HCT116 (cell line): Measurements from ENCODE around the gene TCP10L. TPM values are rescaled to one million over a fixed set of nuclear protein-coding genes. Genes with fewer than 3 reads are reported as not detected.

Source experiments
- ATAC-seq: fragments of 200-7000 bp; cut with Tn5 transposase; 2 replicates; pipeline ENCODE4 v1.9.1; 2020; ENCODE audit warnings: mild to moderate bottlenecking, moderate library complexity
- BruUV-seq: library from RNA; stranded (reverse); fragments of 400-500 nt; replicated peaks from 2 replicates; lab custom pipeline; 2021; lab: Mats Ljungman, UMichigan
- CTCF ChIA-PET: fragments of 300-600 bp; sonication (Branson Sonifier 250); formaldehyde crosslinking; loops from one replicate; lab custom pipeline; 2021; ENCODE audit warnings: antibody characterized with exemption; lab: Charles Lee
- POLR2A ChIA-PET: fragments of 300-600, 350-600 bp; sonication (Branson Sonifier 250); formaldehyde crosslinking; loops from one replicate; lab custom pipeline; 2021; ENCODE audit warnings: antibody characterized with exemption; lab: Charles Lee
- RAD21 ChIA-PET, 2 experiments: fragments of 300-600 bp; sonication (Branson Sonifier 250); formaldehyde crosslinking; loops; one replicate each; lab custom pipeline; 2023; ENCODE audit warnings: low total read pairs in 2 of 2; ENCODE audit not compliant: uncharacterized antibody in 2 of 2, unreplicated experiment in 2 of 2, low non-redundant PET in 1 of 2; lab: Charles Lee
- DNase-seq: peaks from one replicate; pipeline ENCODE4 v3.0.0-alpha.2; 2010; ENCODE audit warnings: low read depth, low spot score
- H2AFZ ChIP-seq: fragments of 200-600 bp; shearing (Covaris generic), sonication (generic); 2 replicates; pipeline ENCODE4 v1.6.1; 2017; ENCODE audit warnings: low read depth, mixed run types, mixed read lengths, antibody characterized with exemption, low read length; ENCODE audit not compliant: poor library complexity, severe bottlenecking
- H3K27ac ChIP-seq: 2 replicates; pipeline ENCODE4 v1.5.1; 2012; ENCODE audit warnings: low read depth, low read length
- H3K27me3 ChIP-seq: fragments of 200-600 bp; sonication (generic); 2 replicates; pipeline ENCODE4 v1.6.1; 2016; ENCODE audit warnings: mixed run types, low read length, mixed read lengths; ENCODE audit not compliant: insufficient read depth
- H3K36me3 ChIP-seq, 2 experiments: fragments of 200-500 bp in 1 of 2; fragments of 200-600 bp in 1 of 2; sonication (Bioruptor generic) in 1 of 2; sonication (generic) in 1 of 2; 2 replicates each; pipeline versions ENCODE4 v1.5.1 to v1.6.1; 2014 to 2016; ENCODE audit warnings: low read length in 2 of 2, inconsistent platforms in 1 of 2, mixed read lengths in 1 of 2, mixed run types in 1 of 2; ENCODE audit not compliant: insufficient read depth in 2 of 2, control insufficient read depth in 1 of 2
- H3K4me1 ChIP-seq, 2 experiments: fragments of 200-600 bp in 1 of 2; sonication (generic) in 1 of 2; 2 replicates each; pipeline versions ENCODE4 v1.5.1 to v1.6.1; 2012 to 2017; ENCODE audit warnings: low read length in 2 of 2, inconsistent platforms in 1 of 2, mild to moderate bottlenecking in 1 of 2, mixed read lengths in 1 of 2, mixed run types in 1 of 2, moderate library complexity in 1 of 2; ENCODE audit not compliant: insufficient read depth in 2 of 2, control insufficient read depth in 1 of 2
- H3K4me2 ChIP-seq: fragments of 200-600 bp; sonication (generic); 2 replicates; pipeline ENCODE4 v1.6.1; 2017; ENCODE audit warnings: mixed run types, low read length, mixed read lengths
- H3K4me3 ChIP-seq, 2 experiments: fragments of 200-600 bp in 1 of 2; sonication (generic) in 1 of 2; replicated peaks in 1 of 2; 2 replicates each; pipeline ENCODE4 v1.5.1; 2011 to 2016; ENCODE audit warnings: low read length in 2 of 2, control low read depth in 1 of 2, low read depth in 1 of 2, mild to moderate bottlenecking in 1 of 2, mixed read lengths in 1 of 2, mixed run types in 1 of 2
- H3K79me2 ChIP-seq: fragments of 200-600 bp; sonication (generic); 2 replicates; pipeline ENCODE4 v1.6.1; 2017; ENCODE audit warnings: mild to moderate bottlenecking, mixed run types, low read length, moderate library complexity, mixed read lengths; ENCODE audit not compliant: insufficient read depth
- H3K9ac ChIP-seq: fragments of 200-600 bp; sonication (generic); 2 replicates; pipeline ENCODE4 v1.6.1; 2016; ENCODE audit warnings: low read length, mixed read lengths
- H3K9me2 ChIP-seq: fragments of 200-600 bp; sonication (generic), shearing (Covaris generic); 2 replicates; pipeline ENCODE4 v1.6.1; 2017; ENCODE audit warnings: mixed run types, mild to moderate bottlenecking, moderate library complexity; ENCODE audit not compliant: insufficient read depth
- H3K9me3 ChIP-seq, 2 experiments: fragments of 200-500 bp in 1 of 2; fragments of 200-600 bp in 1 of 2; sonication (Bioruptor generic) in 1 of 2; sonication (generic) in 1 of 2; 2 replicates each; pipeline ENCODE4 v1.6.1; 2014 to 2017; ENCODE audit warnings: low read length in 2 of 2, mixed read lengths in 2 of 2, inconsistent platforms in 1 of 2, low read depth in 1 of 2, mild to moderate bottlenecking in 1 of 2, mixed run types in 1 of 2, moderate library complexity in 1 of 2; ENCODE audit not compliant: control insufficient read depth in 1 of 2, insufficient read depth in 1 of 2
- H4K20me1 ChIP-seq: fragments of 200-600 bp; sonication (generic), shearing (Covaris generic); 2 replicates; pipeline ENCODE4 v1.6.1; 2017; ENCODE audit warnings: mixed run types, mild to moderate bottlenecking, moderate library complexity; ENCODE audit not compliant: insufficient read depth
- ATF3 ChIP-seq: IDR thresholded peaks from 2 replicates; pipeline ENCODE4 v1.6.1; 2012
- CEBPB ChIP-seq: IDR thresholded peaks from 2 replicates; pipeline ENCODE4 v1.6.1; 2012; ENCODE audit warnings: low read depth
- EGR1 ChIP-seq: IDR thresholded peaks from 2 replicates; pipeline ENCODE4 v1.6.1; 2012; ENCODE audit warnings: low read depth
- ELF1 ChIP-seq: IDR thresholded peaks from 2 replicates; pipeline ENCODE4 v1.6.1; 2012; ENCODE audit warnings: low read depth, borderline replicate concordance
- EZH2phosphoT487 ChIP-seq: fragments of 200-600 bp; IDR thresholded peaks from 2 replicates; pipeline ENCODE4 v1.6.1; 2018; ENCODE audit warnings: antibody characterized with exemption, borderline replicate concordance
- POLR2AphosphoS5 ChIP-seq: IDR thresholded peaks from 2 replicates; pipeline ENCODE4 v1.6.1; 2011; ENCODE audit warnings: mild to moderate bottlenecking, low read depth, low read length, moderate library complexity
- RAD21 ChIP-seq: IDR thresholded peaks from 2 replicates; pipeline ENCODE4 v1.6.1; 2012; ENCODE audit warnings: low read depth, mild to moderate bottlenecking
- SIN3A ChIP-seq: IDR thresholded peaks from 2 replicates; pipeline ENCODE4 v1.6.1; 2012; ENCODE audit warnings: low read depth
- SRF ChIP-seq: IDR thresholded peaks from 2 replicates; pipeline ENCODE4 v1.6.1; 2012; ENCODE audit warnings: low read depth
- TCF7L2 ChIP-seq: IDR thresholded peaks from 2 replicates; pipeline ENCODE4 v1.7.0; 2011; ENCODE audit warnings: borderline replicate concordance, inconsistent platforms; ENCODE audit not compliant: insufficient read depth, insufficient read length; ENCODE audit errors: extremely low read depth
- YY1 ChIP-seq: IDR thresholded peaks from 2 replicates; pipeline ENCODE4 v1.6.1; 2011; ENCODE audit warnings: low read length, low read depth, moderate library complexity, mild to moderate bottlenecking; ENCODE audit not compliant: insufficient replicate concordance; ENCODE audit errors: extremely low read depth
- ZFX ChIP-seq: fragments of 450-650 bp; IDR thresholded peaks from 2 replicates; pipeline ENCODE4 v1.6.1; 2017
- ZNF274 ChIP-seq: fragments of 200-500 bp; sonication (Bioruptor generic); IDR thresholded peaks from 2 replicates; pipeline ENCODE4 v1.6.1; 2014; ENCODE audit warnings: mild to moderate bottlenecking, low read depth, low read length, inconsistent platforms
- intact Hi-C: fragments of 100-400 bp; cut with micrococcal nuclease; formaldehyde crosslinking; loops from 2 replicates; pipeline ENCODE4 v1.10.0; 2022
- total RNA-seq: library from RNA; stranded (reverse); gene quantifications from one replicate; pipeline ENCODE4 v1.2.1, GENCODE V29; 2021; ENCODE audit not compliant: unreplicated experiment
- TF ChIP-seq, protein P1 (sequence below): IDR thresholded peaks from 2 replicates; pipeline ENCODE4 v1.6.1; 2011; ENCODE audit warnings: mild to moderate bottlenecking, low read length, moderate library complexity; ENCODE audit not compliant: insufficient replicate concordance; ENCODE audit errors: extremely low read depth
- TF ChIP-seq, protein P2 (sequence below), 3 experiments: fragments of 200-600 bp in 1 of 3; sonication (generic) in 1 of 3; IDR thresholded peaks in 2 of 3; conservative IDR thresholded peaks in 1 of 3; 2 replicates each; pipeline ENCODE4 v1.5.1; 2012 to 2017; ENCODE audit warnings: low read depth in 2 of 3, low read length in 2 of 3, antibody characterized with exemption in 1 of 3, borderline replicate concordance in 1 of 3, control low read depth in 1 of 3, mild to moderate bottlenecking in 1 of 3, mixed read lengths in 1 of 3, mixed run types in 1 of 3, moderate library complexity in 1 of 3; ENCODE audit not compliant: insufficient read depth in 1 of 3

Gene TCP10L
- total RNA-seq, 1 experiment from 2014 or later: 0.07 TPM

- Histone ChIP-seq H3K4me1 (no peaks in the 10 kb centered on the region), H3K4me2 (no peak overlapping the region), H3K27ac (no peak overlapping the region), H3K36me3 (peaks cover 34 to 61% of the 10 kb centered on the region in 2 experiments; a peak in 3 of 4 replicates), H3K79me2 (peaks cover 7% of the 10 kb centered on the region; the same call in 1 of the 2 replicates), H3K4me3 (no peak overlapping the region), H3K27me3 (no peaks in the 10 kb centered on the region), H2AFZ (no peak overlapping the region), H4K20me1 (no peaks in the 10 kb centered on the region), H3K9ac (no peak overlapping the region), H3K9me3 (no peaks in the 10 kb centered on the region), H3K9me2 (no peaks in the 10 kb centered on the region)
- TF ChIP-seq, protein P1, sequence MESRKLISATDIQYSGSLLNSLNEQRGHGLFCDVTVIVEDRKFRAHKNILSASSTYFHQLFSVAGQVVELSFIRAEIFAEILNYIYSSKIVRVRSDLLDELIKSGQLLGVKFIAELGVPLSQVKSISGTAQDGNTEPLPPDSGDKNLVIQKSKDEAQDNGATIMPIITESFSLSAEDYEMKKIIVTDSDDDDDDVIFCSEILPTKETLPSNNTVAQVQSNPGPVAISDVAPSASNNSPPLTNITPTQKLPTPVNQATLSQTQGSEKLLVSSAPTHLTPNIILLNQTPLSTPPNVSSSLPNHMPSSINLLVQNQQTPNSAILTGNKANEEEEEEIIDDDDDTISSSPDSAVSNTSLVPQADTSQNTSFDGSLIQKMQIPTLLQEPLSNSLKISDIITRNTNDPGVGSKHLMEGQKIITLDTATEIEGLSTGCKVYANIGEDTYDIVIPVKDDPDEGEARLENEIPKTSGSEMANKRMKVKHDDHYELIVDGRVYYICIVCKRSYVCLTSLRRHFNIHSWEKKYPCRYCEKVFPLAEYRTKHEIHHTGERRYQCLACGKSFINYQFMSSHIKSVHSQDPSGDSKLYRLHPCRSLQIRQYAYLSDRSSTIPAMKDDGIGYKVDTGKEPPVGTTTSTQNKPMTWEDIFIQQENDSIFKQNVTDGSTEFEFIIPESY: no peak
- TF ChIP-seq ZFX: no peak
- no peak for TF ChIP-seq TCF7L2
- no peak for TF ChIP-seq EGR1
- no peak for TF ChIP-seq POLR2AphosphoS5
- intact Hi-C loops: loop anchor here (5.0 kb wide), 1 partner anchor 737 kb away; no protein-coding TSS in a partner anchor
- ChIA-PET CTCF (no interaction called here), RAD21 (no interaction called here), POLR2A (no interaction called here)
- no peak for DNase-seq
- no TSS peak for BruUV-seq
- ATAC-seq: no peak
Observed at GRCh38 chr21:32604464-32604863, 19.1 kb upstream of the TCP10L start.

DNA sequence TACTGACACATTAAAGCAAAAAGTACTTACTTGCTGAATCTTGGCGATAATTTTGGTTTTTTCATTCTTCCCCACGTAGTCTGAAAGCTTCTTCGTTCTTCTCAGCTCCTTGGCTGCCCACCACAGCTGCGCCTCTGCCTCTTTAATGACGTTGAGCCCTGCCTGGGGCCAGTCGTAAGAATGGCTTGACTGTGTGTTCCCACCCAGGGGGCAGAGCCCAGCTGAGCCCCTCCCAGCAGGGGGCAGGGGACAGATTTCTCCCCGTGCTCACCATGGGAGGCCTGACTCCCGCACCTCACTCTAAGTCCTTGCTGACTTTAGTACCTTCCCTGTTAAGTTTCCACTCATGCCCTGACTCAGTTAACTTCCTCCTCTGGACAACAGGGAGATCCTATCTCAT, 17.8 kb upstream of the TCP10L start:
- CTCF ChIA-PET: no interaction called here
- RAD21 ChIA-PET: no interaction called here
- intact Hi-C loops: loop anchor here (5.0 kb wide), 1 partner anchor 736 kb away; no protein-coding TSS in a partner anchor
- TF ChIP-seq YY1 (no peak), ATF3 (no peak), POLR2AphosphoS5 (no peak), SIN3A (no peak), RAD21 (no peak), ZNF274 (no peak), EZH2phosphoT487 (no peak), ELF1 (no peak), CEBPB (no peak), SRF (no peak)
- TF ChIP-seq, protein P2, sequence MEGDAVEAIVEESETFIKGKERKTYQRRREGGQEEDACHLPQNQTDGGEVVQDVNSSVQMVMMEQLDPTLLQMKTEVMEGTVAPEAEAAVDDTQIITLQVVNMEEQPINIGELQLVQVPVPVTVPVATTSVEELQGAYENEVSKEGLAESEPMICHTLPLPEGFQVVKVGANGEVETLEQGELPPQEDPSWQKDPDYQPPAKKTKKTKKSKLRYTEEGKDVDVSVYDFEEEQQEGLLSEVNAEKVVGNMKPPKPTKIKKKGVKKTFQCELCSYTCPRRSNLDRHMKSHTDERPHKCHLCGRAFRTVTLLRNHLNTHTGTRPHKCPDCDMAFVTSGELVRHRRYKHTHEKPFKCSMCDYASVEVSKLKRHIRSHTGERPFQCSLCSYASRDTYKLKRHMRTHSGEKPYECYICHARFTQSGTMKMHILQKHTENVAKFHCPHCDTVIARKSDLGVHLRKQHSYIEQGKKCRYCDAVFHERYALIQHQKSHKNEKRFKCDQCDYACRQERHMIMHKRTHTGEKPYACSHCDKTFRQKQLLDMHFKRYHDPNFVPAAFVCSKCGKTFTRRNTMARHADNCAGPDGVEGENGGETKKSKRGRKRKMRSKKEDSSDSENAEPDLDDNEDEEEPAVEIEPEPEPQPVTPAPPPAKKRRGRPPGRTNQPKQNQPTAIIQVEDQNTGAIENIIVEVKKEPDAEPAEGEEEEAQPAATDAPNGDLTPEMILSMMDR (IDR thresholded peaks at IDR 0.05 in 2 of 3, conservative IDR thresholded peaks at IDR 0.05 in 1 of 3; ENCODE audit: borderline replicate concordance in 1 of 3, insufficient read depth in 1 of 3, low read depth in 2 of 3, low read length in 2 of 3): no peak

More for the DNA sequence above, 17.8 kb upstream of the TCP10L start:
- ATAC-seq (no peak), DNase-seq (no peak)
- Histone ChIP-seq H3K27ac (no peak overlapping the region), H3K27me3 (no peaks in the 10 kb centered on the region), H3K4me2 (no peak overlapping the region), H3K9ac (no peak overlapping the region), H3K4me3 (no peak overlapping the region), H2AFZ (no peak overlapping the region), H3K9me3 (no peaks in the 10 kb centered on the region), H3K9me2 (no peaks in the 10 kb centered on the region), H3K79me2 (no peaks in the 10 kb centered on the region; the same call in 1 of the 2 replicates), H4K20me1 (no peaks in the 10 kb centered on the region), H3K4me1 (no peaks in the 10 kb centered on the region), H3K36me3 (peaks cover 35 to 53% of the 10 kb centered on the region in 2 experiments; a peak in 3 of 4 replicates)
- BruUV-seq: no TSS peak
- POLR2A ChIA-PET: no interaction called here
